MV-4-11 (cell line): ENCODE data around the gene CCL20.
A peak's percentile ranks its signal among the peaks of the same experiment; 100 is the strongest.

Experiments used
- DNase-seq: peaks from one replicate; lab custom pipeline; 2025; lab: John Stamatoyannopoulos, UW

CCL20 gene

GRCh38 chr2:227834916-227835650 is 21.4 kb downstream of the CCL20 start:
- DNase-seq: peak; percentile 62

GRCh38 chr2:227839339-227840129 is 25.9 kb downstream of the CCL20 start:
- peak; percentile 0 for DNase-seq

- DNase-seq: no peak
Observed at GRCh38 chr2:227846831-227847230, 33.2 kb downstream of the CCL20 start.

GRCh38 chr2:227848146-227848545 is 34.5 kb downstream of the CCL20 start:
- no peak for DNase-seq

- DNase-seq: no peak
Observed at GRCh38 chr2:227848586-227848985, 34.9 kb downstream of the CCL20 start.

- DNase-seq: no peak
Observed at GRCh38 chr2:227849906-227850305, 36.3 kb downstream of the CCL20 start.

GRCh38 chr2:227853204-227853629 is 39.6 kb downstream of the CCL20 start:
- DNase-seq: no peak

- DNase-seq: no peak
Observed at GRCh38 chr2:227853765-227854271, 40.2 kb downstream of the CCL20 start.

- no peak for DNase-seq
Observed at GRCh38 chr2:227855440-227855839, 41.8 kb downstream of the CCL20 start.

- DNase-seq: no peak
Observed at GRCh38 chr2:227856697-227857096, 43.1 kb downstream of the CCL20 start.

GRCh38 chr2:227860221-227860641 is 46.6 kb downstream of the CCL20 start:
- peak; percentile 1 for DNase-seq

- DNase-seq: no peak
Observed at GRCh38 chr2:227861011-227861410, 47.4 kb downstream of the CCL20 start.

- peak; percentile 53 for DNase-seq
Observed at GRCh38 chr2:227862227-227862740, 48.6 kb downstream of the CCL20 start.

GRCh38 chr2:227862741-227863588 is 49.3 kb downstream of the CCL20 start:
- no peak for DNase-seq

- no peak for DNase-seq
Observed at GRCh38 chr2:227864161-227864756, 50.6 kb downstream of the CCL20 start.

- DNase-seq: no peak
Observed at GRCh38 chr2:227865291-227865690, 51.6 kb downstream of the CCL20 start.
